GM12892 (cell line): ENCODE measurements around the gene SLC39A11.

Experiments used
- DNase-seq: peaks from one replicate; pipeline ENCODE4 v3.0.0; 2011; ENCODE audit not compliant: insufficient read length
- FAIRE-seq: peaks from 2 replicates; lab custom pipeline; 2011; peaks lifted over from hg19 to GRCh38; lab: Jason Lieb, UNC
- POLR2A ChIP-seq: IDR thresholded peaks from 2 replicates; pipeline ENCODE4 v1.6.1; 2011; ENCODE audit warnings: low read depth, low read length, control low read depth
- POLR2AphosphoS5 ChIP-seq: IDR thresholded peaks from 2 replicates; pipeline ENCODE4 v1.6.1; 2011; ENCODE audit warnings: low read depth, low read length, control low read depth
- TAF1 ChIP-seq: IDR thresholded peaks from 2 replicates; pipeline ENCODE4 v1.6.1; 2011; ENCODE audit warnings: low read depth, mild to moderate bottlenecking, control low read depth, low read length, borderline replicate concordance

The SLC39A11 gene

DNA sequence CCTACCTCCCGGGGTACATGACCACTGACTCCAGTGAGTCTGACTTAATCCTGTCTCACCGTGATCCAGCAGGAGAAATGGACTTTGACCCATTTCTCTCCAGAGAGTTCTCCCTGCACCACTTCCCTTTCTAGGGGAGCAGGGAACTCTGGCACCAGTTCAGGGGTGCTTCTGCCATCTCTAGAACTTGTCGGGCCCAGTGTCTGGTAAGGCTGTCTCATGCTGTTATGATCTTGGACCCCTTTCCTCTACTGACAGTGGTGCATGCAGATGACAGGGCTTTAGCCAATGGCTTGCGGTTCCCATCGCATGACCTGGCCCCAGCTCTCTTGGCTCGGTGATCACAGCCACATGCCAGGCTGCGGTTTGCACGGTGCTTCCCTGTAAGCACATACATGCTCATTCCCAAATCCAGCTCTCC lies 62.0 kb downstream of the SLC39A11 start:
- FAIRE-seq (no peak), DNase-seq (no peak)
- TF ChIP-seq POLR2AphosphoS5, result no peak
- TF ChIP-seq POLR2A, result no peak
- no peak for TF ChIP-seq TAF1

DNA sequence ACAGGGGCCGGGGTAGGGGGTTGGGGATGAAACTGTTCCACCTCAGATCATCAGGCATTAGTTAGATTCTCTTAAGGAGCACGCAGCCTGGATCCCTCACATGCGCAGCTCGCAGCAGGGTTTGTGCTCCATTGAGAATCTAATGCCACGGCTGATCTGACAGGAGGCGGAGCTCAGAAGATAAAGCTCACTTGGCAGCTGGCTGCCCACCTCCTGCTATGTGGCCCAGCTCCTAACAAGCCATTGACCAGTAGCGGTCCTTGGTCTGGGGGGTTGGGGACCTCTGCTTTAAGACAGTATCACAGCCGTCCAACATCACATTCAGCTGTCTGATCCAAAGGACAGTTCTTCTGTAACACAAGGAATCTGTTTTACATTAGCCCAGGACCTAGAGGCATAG lies 62.5 kb downstream of the SLC39A11 start:
- FAIRE-seq (no peak), DNase-seq (no peak)
- TF ChIP-seq POLR2AphosphoS5 (no peak), POLR2A (no peak), TAF1 (no peak)

- DNase-seq, result no peak
- FAIRE-seq, result no peak
- no peak for TF ChIP-seq TAF1
- TF ChIP-seq POLR2AphosphoS5, result no peak
- TF ChIP-seq POLR2A, result no peak
These were observed 63.5 kb downstream of the SLC39A11 start for GRCh38 chr17:73029021-73029420.

- DNase-seq, result no peak
- FAIRE-seq, result no peak
- TF ChIP-seq TAF1 (no peak), POLR2A (no peak), POLR2AphosphoS5 (no peak)
These were observed 64.2 kb downstream of the SLC39A11 start for GRCh38 chr17:73028299-73028755.

GRCh38 chr17:73027130-73027741 lies 65.3 kb downstream of the SLC39A11 start:
- no peak for FAIRE-seq
- TF ChIP-seq TAF1 (no peak), POLR2AphosphoS5 (no peak), POLR2A (no peak)
- DNase-seq, result no peak

GRCh38 chr17:73025041-73025560 lies 67.4 kb downstream of the SLC39A11 start:
- FAIRE-seq (no peak), DNase-seq (no peak)
- TF ChIP-seq POLR2A (no peak), TAF1 (no peak), POLR2AphosphoS5 (no peak)

DNA sequence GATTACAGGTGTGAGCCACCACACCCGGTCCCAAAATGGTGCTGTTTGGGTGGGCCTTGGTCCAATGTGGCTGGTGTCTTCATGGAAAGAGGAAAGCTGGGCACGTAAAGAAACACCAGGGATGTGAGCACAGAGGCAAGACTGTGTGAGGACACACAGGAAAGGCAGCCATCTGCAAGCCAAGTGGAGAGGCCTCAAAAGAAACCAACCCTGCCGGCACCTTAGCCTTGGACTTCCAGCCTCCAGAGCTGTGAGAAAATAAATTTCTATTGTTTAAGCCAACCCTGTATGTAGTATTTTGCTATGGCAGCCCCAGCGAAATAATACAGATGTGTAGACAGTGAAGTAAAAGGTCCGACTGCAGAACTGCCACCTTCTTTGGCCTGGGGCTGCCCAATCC lies 68.7 kb downstream of the SLC39A11 start:
- DNase-seq (no peak), FAIRE-seq (no peak)
- TF ChIP-seq TAF1 (no peak), POLR2A (no peak), POLR2AphosphoS5 (no peak)

DNA sequence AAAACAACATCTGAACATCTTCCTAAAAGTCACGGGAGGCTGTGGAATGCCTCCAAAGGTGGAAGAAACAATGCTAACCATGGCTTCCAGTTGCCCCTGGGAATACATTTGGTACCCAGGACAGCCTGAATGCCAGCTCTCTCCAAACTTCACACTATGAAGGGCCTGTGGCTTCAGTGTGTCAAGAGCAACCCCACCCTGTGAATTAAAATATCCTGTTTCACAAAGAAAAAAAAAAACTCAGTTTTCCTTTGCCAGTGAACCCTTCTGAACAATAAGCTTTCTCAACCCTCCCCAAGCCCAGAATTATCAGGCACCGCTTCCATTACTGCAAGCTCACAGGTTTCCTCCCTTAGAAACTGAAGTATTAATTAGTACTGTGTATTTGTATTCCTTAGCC lies 69.8 kb downstream of the SLC39A11 start:
- no peak for FAIRE-seq
- TF ChIP-seq TAF1 (no peak), POLR2A (no peak), POLR2AphosphoS5 (no peak)
- no peak for DNase-seq

- FAIRE-seq (no peak), DNase-seq (no peak)
- TF ChIP-seq POLR2A (no peak), POLR2AphosphoS5 (no peak), TAF1 (no peak)
These were observed 70.7 kb downstream of the SLC39A11 start for GRCh38 chr17:73021771-73022170.

DNA sequence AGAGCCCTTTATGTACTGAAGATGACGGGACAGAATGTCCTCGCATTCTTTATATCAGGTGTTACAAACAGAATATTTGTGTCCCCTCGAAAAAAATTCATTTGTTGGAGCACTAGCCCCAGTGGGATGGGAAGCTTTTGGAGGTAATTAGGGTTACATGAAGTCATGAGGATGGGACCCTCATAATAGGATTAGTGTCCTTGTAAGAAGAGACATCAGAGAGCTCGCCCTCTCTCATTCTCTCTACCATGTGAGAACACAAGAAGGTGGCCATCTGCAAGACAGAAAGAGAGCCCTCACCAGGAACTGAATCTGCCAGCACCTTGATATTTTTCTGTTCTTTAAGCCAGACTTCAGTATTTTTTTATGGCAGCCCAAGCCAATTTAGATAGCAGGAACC lies 72.4 kb downstream of the SLC39A11 start:
- DNase-seq, result no peak
- TF ChIP-seq POLR2AphosphoS5 (no peak), POLR2A (no peak), TAF1 (no peak)
- FAIRE-seq, result no peak

DNA sequence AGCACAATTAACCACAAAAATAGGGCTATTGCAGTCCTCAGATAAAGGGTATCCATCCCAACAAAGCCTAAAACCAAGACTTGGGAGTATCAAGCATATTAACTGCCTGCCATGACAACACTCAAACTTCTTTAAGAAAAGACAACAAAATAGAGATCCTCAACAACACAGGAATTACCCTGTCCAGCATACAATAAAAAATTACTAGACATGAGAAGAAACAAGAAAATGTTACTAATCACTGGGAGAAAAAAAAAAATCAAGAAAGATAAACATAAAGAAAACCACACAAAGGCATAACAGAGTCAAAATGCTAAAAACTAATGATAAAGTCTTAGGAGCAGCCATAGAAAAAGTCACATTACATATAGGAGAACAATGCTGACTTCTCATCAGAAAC lies 73.9 kb downstream of the SLC39A11 start:
- no peak for FAIRE-seq
- TF ChIP-seq POLR2AphosphoS5 (no peak), POLR2A (no peak), TAF1 (no peak)
- no peak for DNase-seq

DNA sequence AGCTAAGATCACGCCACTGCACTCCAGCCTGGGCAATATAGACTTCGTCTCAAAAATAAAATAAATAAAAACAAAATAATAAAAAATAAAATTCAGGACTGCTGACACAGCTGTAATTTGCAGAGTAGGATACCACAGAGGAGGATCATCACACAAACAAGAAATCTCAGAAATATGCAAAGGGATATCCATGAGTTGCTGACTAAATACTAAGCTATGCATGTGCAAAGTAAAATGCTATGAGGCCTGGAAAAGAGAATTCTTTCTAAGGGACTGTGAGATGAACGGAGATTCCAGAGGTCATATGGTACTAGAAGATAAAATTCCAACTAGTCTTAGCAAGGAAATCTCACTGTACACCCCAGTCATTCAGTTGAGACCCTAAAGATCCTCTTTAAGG lies 74.8 kb downstream of the SLC39A11 start:
- TF ChIP-seq TAF1 (no peak), POLR2AphosphoS5 (no peak), POLR2A (no peak)
- DNase-seq (no peak), FAIRE-seq (no peak)
